ENCODE results near the gene MARCHF7.
"Not testable (repeated sequence)": the region's sequence is repeated elsewhere in the genome, so short reads cannot be mapped to it uniquely, and the experiment has no call there.

Gene MARCHF7

GRCh38 chr2:159738509-159739390, 26.4 kb downstream of the MARCHF7 start:
- Mint-ChIP-seq H3K4me1 (peaks cover 56% of the 10 kb centered on the region), H3K27me3 (no peaks in the 10 kb centered on the region), H3K4me3 (no peak overlapping the region), H3K9me3 (no peaks in the 10 kb centered on the region), H3K36me3 (peaks cover 28% of the 10 kb centered on the region), H3K27ac (no peak overlapping the region)

DNA sequence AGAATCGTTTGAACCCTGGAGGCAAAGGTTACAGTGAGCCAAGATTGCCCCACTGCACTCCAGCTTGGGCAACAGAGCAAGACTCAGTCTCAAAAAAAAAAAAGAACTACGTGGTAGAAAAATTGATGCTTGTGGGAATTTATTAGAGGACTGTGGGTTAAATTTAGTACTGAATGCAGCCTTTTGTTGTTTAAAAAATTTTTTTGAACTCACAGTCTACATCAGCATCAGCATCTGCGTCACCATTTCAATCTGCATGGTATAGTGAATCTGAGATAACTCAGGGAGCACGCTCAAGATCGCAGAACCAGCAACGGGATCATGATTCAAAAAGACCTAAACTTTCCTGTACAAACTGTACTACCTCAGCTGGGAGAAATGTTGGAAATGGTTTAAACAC, 30.5 kb downstream of the MARCHF7 start:
- peaks cover 32% of the 10 kb centered on the region for H3K4me1 Mint-ChIP-seq
- no peak overlapping the region for H3K4me3 Mint-ChIP-seq
- no peaks in the 10 kb centered on the region for H3K9me3 Mint-ChIP-seq
- peaks cover 28% of the 10 kb centered on the region for H3K36me3 Mint-ChIP-seq
- no peaks in the 10 kb centered on the region for H3K27me3 Mint-ChIP-seq
- no peak overlapping the region for H3K27ac Mint-ChIP-seq

DNA sequence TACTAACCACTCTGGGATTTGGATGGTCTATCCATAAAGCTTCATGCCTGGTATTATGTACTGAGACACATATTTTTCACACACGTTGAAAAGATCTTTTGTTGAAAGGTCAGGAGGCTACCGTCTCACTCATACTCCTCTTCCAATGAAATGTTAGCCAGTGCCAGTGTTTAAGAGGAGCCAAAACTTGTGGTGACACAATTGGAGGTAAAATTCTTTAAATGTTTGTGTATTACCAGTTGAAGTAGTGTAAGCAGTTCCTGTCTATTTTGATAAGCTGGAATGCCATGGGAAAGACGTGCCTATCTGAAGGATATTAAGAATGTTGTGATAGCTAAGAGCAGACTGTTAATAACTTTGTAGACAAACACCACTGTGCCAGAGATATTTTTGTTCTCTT, 32.1 kb downstream of the MARCHF7 start:
- no peaks in the 10 kb centered on the region for H3K27me3 Mint-ChIP-seq
- H3K27ac Mint-ChIP-seq: no peak overlapping the region
- no peak overlapping the region for H3K4me3 Mint-ChIP-seq
- H3K36me3 Mint-ChIP-seq: peaks cover 32% of the 10 kb centered on the region
- peaks cover 35% of the 10 kb centered on the region for H3K4me1 Mint-ChIP-seq
- H3K9me3 Mint-ChIP-seq: no peaks in the 10 kb centered on the region

DNA sequence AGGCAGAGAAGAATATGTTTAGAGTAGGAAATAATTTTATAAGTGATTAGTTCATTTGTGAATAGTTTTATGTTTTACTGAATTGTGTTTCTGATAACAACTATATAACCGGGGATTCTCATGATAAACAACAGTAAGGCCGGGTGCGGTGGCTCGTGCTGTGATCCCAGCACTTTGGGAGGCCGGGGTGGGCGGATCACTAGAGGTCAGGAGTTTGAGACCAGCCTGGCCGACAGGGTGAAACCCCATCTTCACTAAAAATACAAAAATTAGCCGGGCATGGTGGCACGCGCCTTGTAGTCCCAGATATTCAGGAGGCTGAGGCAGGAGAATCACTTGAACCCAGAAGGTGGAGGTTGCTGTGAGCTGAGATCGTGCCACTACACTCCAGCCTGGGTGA, 32.9 kb downstream of the MARCHF7 start:
- not testable (repeated sequence) for H3K27ac Mint-ChIP-seq, H3K27me3 Mint-ChIP-seq, H3K4me3 Mint-ChIP-seq, H3K9me3 Mint-ChIP-seq
- H3K36me3 Mint-ChIP-seq: peaks cover 28% of the 10 kb centered on the region
- H3K4me1 Mint-ChIP-seq: peaks cover 26% of the 10 kb centered on the region

DNA sequence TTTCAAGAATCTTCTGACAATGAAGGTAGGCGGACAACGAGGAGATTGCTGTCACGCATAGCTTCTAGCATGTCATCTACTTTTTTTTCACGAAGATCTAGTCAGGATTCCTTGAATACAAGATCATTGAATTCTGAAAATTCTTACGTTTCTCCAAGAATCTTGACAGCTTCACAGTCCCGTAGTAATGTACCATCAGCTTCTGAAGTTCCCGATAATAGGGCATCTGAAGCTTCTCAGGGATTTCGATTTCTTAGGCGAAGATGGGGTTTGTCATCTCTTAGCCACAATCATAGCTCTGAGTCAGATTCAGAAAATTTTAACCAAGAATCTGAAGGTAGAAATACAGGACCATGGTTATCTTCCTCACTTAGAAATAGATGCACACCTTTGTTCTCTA, 35.8 kb downstream of the MARCHF7 start:
- peaks cover 32% of the 10 kb centered on the region for H3K36me3 Mint-ChIP-seq
- H3K27me3 Mint-ChIP-seq: no peaks in the 10 kb centered on the region
- peak overlapping the region; percentile 10 for H3K27ac Mint-ChIP-seq
- H3K9me3 Mint-ChIP-seq: no peaks in the 10 kb centered on the region
- peaks cover 39% of the 10 kb centered on the region for H3K4me1 Mint-ChIP-seq
- no peak overlapping the region for H3K4me3 Mint-ChIP-seq

DNA sequence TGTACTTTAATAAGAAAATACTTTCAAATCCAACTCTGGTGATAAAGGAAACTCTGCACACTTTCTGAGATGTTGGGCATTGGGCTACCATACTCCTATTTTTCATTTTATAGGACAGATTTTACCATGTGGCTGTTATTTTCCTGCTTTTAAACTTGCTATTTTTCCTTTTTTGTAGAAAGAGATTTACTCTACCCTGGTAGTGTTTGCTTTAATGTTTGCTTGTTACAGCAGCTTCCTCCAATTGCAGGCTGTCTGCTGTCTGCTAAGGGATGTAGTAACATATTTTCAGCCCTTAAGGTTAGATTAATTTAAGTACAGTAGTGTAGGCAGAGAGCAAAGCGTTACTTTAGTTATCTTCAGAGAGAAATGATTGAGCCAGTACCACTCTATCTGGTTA, 38.6 kb downstream of the MARCHF7 start:
- H3K4me3 Mint-ChIP-seq: no peak overlapping the region
- peak overlapping the region; percentile 49 for H3K27ac Mint-ChIP-seq
- no peaks in the 10 kb centered on the region for H3K27me3 Mint-ChIP-seq
- peaks cover 36% of the 10 kb centered on the region for H3K4me1 Mint-ChIP-seq
- no peaks in the 10 kb centered on the region for H3K9me3 Mint-ChIP-seq
- peaks cover 22% of the 10 kb centered on the region for H3K36me3 Mint-ChIP-seq

GRCh38 chr2:159753797-159754196, 41.5 kb downstream of the MARCHF7 start:
- Mint-ChIP-seq H3K4me1 (peaks cover 30% of the 10 kb centered on the region), H3K27ac (no peak overlapping the region), H3K4me3 (no peak overlapping the region), H3K9me3 (no peaks in the 10 kb centered on the region), H3K27me3 (no peaks in the 10 kb centered on the region), H3K36me3 (peaks cover 16% of the 10 kb centered on the region)

DNA sequence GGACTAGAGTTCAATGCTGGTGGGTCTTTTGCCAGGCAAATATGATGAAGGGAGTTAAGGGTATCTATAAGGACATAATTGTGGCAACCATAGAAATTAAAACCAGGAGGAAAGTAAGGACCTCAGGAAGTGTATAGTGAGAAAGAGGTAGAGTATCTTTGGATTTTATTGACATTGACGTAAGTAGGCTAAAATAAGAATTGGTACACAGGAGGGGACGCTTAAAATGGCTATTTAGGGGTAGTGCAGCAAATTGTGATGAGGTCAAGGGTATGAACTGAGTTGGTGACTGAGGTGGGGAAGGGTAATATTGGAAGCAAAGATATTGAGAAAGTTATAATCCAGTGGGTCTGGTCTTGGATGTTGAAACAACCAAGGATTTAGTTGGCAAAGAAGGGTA, 42.7 kb downstream of the MARCHF7 start:
- peaks cover 18% of the 10 kb centered on the region for H3K36me3 Mint-ChIP-seq
- H3K4me3 Mint-ChIP-seq: no peak overlapping the region
- no peaks in the 10 kb centered on the region for H3K9me3 Mint-ChIP-seq
- H3K27ac Mint-ChIP-seq: no peak overlapping the region
- H3K27me3 Mint-ChIP-seq: no peaks in the 10 kb centered on the region
- peaks cover 30% of the 10 kb centered on the region for H3K4me1 Mint-ChIP-seq

- H3K27me3 Mint-ChIP-seq: no peaks in the 10 kb centered on the region
- no peak overlapping the region for H3K27ac Mint-ChIP-seq
- H3K36me3 Mint-ChIP-seq: peaks cover 21% of the 10 kb centered on the region
- peaks cover 32% of the 10 kb centered on the region for H3K4me1 Mint-ChIP-seq
- no peaks in the 10 kb centered on the region for H3K9me3 Mint-ChIP-seq
- H3K4me3 Mint-ChIP-seq: no peak overlapping the region
These were observed 43.5 kb downstream of the MARCHF7 start for GRCh38 chr2:159755788-159756187.

DNA sequence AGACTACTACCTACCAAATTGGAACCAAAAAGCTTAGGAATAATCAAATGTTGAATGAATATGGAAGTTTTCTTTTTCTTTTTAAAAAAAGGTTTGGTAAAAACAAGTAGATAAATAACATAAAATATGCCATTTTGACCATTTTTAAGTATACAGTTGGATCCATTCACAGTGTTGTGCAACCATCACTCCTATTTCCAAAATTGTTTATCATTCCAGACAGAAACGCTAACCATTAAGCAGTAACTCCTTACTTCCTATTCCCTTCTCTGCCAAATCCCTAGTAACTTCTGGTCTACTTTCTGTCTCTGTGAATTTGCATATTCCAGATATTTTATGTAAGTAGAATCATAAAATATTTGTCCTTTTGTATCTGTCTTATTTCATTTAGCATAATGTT, 45.9 kb downstream of the MARCHF7 start:
- H3K27me3 Mint-ChIP-seq: no peaks in the 10 kb centered on the region
- no peak overlapping the region for H3K27ac Mint-ChIP-seq
- H3K9me3 Mint-ChIP-seq: no peaks in the 10 kb centered on the region
- peaks cover 17% of the 10 kb centered on the region for H3K4me1 Mint-ChIP-seq
- H3K4me3 Mint-ChIP-seq: no peak overlapping the region
- H3K36me3 Mint-ChIP-seq: peaks cover 15% of the 10 kb centered on the region

DNA sequence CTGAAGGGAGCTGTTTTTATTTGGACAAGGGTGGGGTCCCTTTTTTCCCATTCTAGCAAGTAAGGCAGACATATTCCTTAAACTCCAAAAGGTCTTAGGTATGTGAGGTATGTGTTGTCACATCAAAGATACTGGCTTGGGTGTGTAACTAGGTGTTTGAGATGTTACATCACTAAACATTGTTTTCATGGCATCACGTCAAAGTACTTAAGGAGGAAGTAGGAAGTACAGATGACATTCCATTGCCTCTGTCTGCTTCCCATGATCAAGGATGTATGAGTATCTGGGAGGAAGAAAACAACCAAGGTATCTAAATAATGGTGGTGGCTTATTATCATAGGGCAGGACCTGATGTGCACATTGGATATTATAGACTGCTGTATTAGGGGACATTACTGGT, 46.4 kb downstream of the MARCHF7 start:
- H3K4me3 Mint-ChIP-seq: no peak overlapping the region
- no peaks in the 10 kb centered on the region for H3K27me3 Mint-ChIP-seq
- H3K27ac Mint-ChIP-seq: no peak overlapping the region
- H3K36me3 Mint-ChIP-seq: peaks cover 15% of the 10 kb centered on the region
- H3K9me3 Mint-ChIP-seq: no peaks in the 10 kb centered on the region
- H3K4me1 Mint-ChIP-seq: peaks cover 20% of the 10 kb centered on the region

GRCh38 chr2:159759577-159759976, 47.3 kb downstream of the MARCHF7 start:
- Mint-ChIP-seq H3K4me1 (peaks cover 24% of the 10 kb centered on the region), H3K27me3 (no peaks in the 10 kb centered on the region), H3K36me3 (peaks cover 18% of the 10 kb centered on the region), H3K9me3 (no peaks in the 10 kb centered on the region), H3K27ac (no peak overlapping the region), H3K4me3 (no peak overlapping the region)

DNA sequence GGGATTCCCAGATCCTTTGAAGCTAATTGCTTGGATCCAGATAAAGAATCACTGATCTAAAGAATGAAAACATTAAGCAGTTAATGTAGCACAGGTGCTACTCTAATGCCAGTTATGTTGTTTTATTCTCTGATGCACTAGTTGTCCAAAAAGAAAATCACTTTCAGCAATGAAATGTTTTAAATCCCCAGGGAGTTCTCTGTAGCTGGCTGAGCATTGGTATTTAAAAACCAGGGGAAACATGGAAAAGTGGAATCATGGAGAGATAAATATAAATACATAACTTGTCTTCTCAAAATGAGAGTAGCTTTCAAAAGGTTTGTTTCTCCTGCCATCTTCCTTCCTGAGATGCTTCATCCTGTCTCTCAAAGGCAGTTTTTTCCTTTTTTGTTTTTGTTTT, 48.0 kb downstream of the MARCHF7 start:
- H3K9me3 Mint-ChIP-seq: no peaks in the 10 kb centered on the region
- H3K4me3 Mint-ChIP-seq: no peak overlapping the region
- H3K27me3 Mint-ChIP-seq: no peaks in the 10 kb centered on the region
- peaks cover 24% of the 10 kb centered on the region for H3K4me1 Mint-ChIP-seq
- peak overlapping the region; percentile 55 for H3K27ac Mint-ChIP-seq
- peaks cover 18% of the 10 kb centered on the region for H3K36me3 Mint-ChIP-seq

- Mint-ChIP-seq H3K4me3 (no peak overlapping the region), H3K36me3 (peaks cover 23% of the 10 kb centered on the region), H3K27ac (no peak overlapping the region), H3K27me3 (no peaks in the 10 kb centered on the region), H3K9me3 (no peaks in the 10 kb centered on the region), H3K4me1 (peaks cover 32% of the 10 kb centered on the region)
These were observed 49.8 kb downstream of the MARCHF7 start for GRCh38 chr2:159762075-159762474.
